Activated naive CD4-positive, alpha-beta T cell (primary cell): ENCODE measurements around the gene WDR26.
A peak's percentile ranks its signal among the peaks of the same experiment; 100 is the strongest.

Source experiments
- DNase-seq, 4 experiments: peaks; one replicate each; lab custom pipeline; 2025; lab: John Stamatoyannopoulos, UW

Gene WDR26

GRCh38 chr1:224348137-224348536 lies 86.5 kb downstream of the WDR26 start:
- no peak for DNase-seq

- no peak for DNase-seq
Observed at GRCh38 chr1:224343679-224344078, 90.9 kb downstream of the WDR26 start.

GRCh38 chr1:224340453-224341384 lies 93.9 kb downstream of the WDR26 start:
- peak in 2 of 4 experiments; percentile 21 to 40 for DNase-seq

GRCh38 chr1:224339442-224340033 lies 95.1 kb downstream of the WDR26 start:
- no peak for DNase-seq

GRCh38 chr1:224338150-224338838 lies 96.3 kb downstream of the WDR26 start:
- no peak for DNase-seq
